H1 (cell line): ENCODE data around the gene PARG. TPM values are rescaled to one million over a fixed set of nuclear protein-coding genes. Genes with fewer than 3 reads are reported as not detected.

Experiments used
- BACH1 ChIP-seq: IDR thresholded peaks from 2 replicates; pipeline ENCODE4 v1.6.1; 2012; ENCODE audit warnings: low read length, improper control_type of control experiment
- BRCA1 ChIP-seq: IDR thresholded peaks from 2 replicates; pipeline ENCODE4 v1.6.1; 2012; ENCODE audit warnings: low read depth, low read length, improper control_type of control experiment
- GABPA ChIP-seq: IDR thresholded peaks from 2 replicates; pipeline ENCODE4 v1.6.1; 2011; ENCODE audit warnings: mild to moderate bottlenecking, low read length, moderate library complexity, borderline replicate concordance; ENCODE audit not compliant: insufficient read depth
- HDAC6 ChIP-seq: IDR thresholded peaks from one replicate; pipeline ENCODE4 v1.7.1; 2012; ENCODE audit warnings: low read depth, mild to moderate bottlenecking, inconsistent platforms, low read length, moderate library complexity
- JUND ChIP-seq: IDR thresholded peaks from 2 replicates; pipeline ENCODE4 v1.6.1; 2011; ENCODE audit warnings: mild to moderate bottlenecking, improper control_type of control experiment, low read length
- POLR2A ChIP-seq, 2 experiments: IDR thresholded peaks; 1 replicate in 1 of 2; 2 replicates in 1 of 2; pipeline ENCODE4 v1.6.1; 2011; ENCODE audit warnings: low read depth in 2 of 2, low read length in 2 of 2, mild to moderate bottlenecking in 2 of 2; ENCODE audit errors: control extremely low read depth in 1 of 2
- SIX5 ChIP-seq: IDR thresholded peaks from 2 replicates; pipeline ENCODE4 v1.6.1; 2011; ENCODE audit warnings: mild to moderate bottlenecking, low read depth, low read length
- TAF7 ChIP-seq: optimal IDR thresholded peaks from 2 replicates; pipeline ENCODE3; 2011; ENCODE audit warnings: low read depth, mild to moderate bottlenecking, inconsistent platforms, low read length, moderate library complexity, borderline replicate concordance
- polyA plus RNA-seq, 7 experiments: library from polyadenylated mRNA; depleted of rRNA in 3 of 7; stranded (reverse) in 5 of 7; unstranded in 2 of 7; fragments of >200 nt in 5 of 7; fragments of 200-250 nt in 2 of 7; gene quantifications; 1 replicate in 5 of 7; 2 replicates in 1 of 7; 4 replicates in 1 of 7; pipeline versions ENCODE4 v1.2.1 to v1.2.3, GENCODE V29; 2011 to 2013; ENCODE audit warnings: missing spikeins in 2 of 7, mixed read lengths in 2 of 7
- total RNA-seq: library from RNA; stranded (reverse); fragmentation: NEBNext Ultra II Directional; extraction: Animal tissue kit (Norgen Biotek cat#: 25700); gene quantifications from 2 replicates; pipeline ENCODE4 v1.2.1, GENCODE V29; 2021
- TF ChIP-seq, protein P1 (sequence below): fragments of 300-600 bp; sonication (generic); IDR thresholded peaks from 2 replicates; pipeline ENCODE4 v1.7.1; 2012; ENCODE audit warnings: low read length, moderate library complexity, mild to moderate bottlenecking, inconsistent platforms; ENCODE audit not compliant: insufficient replicate concordance

The PARG gene
- total and polyA plus RNA-seq, 2 of the 8 experiments (the other 6 are each of a cell fraction or from before 2014, with no cell fraction given): 13.3 to 56.2 TPM

DNA sequence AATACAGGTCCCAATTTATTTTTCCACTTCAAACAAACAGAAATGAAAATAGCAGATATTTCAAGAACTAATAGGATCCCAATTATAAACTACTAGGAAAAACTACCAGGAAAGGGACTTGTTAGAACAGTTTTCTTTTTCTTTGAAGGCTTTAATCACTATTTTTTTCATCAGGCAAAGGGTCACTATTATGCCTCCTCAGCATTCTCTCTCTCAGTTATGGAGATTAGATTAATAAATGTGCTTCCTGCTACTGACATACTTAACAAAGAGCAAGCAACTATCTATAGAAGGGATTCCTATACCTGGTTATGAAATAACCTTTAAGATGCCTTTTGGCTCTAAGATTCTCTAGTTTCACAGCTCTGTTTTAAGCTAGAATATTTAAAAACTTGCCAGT, 108.7 kb downstream of the PARG start (continued):
- TF ChIP-seq, protein P1, sequence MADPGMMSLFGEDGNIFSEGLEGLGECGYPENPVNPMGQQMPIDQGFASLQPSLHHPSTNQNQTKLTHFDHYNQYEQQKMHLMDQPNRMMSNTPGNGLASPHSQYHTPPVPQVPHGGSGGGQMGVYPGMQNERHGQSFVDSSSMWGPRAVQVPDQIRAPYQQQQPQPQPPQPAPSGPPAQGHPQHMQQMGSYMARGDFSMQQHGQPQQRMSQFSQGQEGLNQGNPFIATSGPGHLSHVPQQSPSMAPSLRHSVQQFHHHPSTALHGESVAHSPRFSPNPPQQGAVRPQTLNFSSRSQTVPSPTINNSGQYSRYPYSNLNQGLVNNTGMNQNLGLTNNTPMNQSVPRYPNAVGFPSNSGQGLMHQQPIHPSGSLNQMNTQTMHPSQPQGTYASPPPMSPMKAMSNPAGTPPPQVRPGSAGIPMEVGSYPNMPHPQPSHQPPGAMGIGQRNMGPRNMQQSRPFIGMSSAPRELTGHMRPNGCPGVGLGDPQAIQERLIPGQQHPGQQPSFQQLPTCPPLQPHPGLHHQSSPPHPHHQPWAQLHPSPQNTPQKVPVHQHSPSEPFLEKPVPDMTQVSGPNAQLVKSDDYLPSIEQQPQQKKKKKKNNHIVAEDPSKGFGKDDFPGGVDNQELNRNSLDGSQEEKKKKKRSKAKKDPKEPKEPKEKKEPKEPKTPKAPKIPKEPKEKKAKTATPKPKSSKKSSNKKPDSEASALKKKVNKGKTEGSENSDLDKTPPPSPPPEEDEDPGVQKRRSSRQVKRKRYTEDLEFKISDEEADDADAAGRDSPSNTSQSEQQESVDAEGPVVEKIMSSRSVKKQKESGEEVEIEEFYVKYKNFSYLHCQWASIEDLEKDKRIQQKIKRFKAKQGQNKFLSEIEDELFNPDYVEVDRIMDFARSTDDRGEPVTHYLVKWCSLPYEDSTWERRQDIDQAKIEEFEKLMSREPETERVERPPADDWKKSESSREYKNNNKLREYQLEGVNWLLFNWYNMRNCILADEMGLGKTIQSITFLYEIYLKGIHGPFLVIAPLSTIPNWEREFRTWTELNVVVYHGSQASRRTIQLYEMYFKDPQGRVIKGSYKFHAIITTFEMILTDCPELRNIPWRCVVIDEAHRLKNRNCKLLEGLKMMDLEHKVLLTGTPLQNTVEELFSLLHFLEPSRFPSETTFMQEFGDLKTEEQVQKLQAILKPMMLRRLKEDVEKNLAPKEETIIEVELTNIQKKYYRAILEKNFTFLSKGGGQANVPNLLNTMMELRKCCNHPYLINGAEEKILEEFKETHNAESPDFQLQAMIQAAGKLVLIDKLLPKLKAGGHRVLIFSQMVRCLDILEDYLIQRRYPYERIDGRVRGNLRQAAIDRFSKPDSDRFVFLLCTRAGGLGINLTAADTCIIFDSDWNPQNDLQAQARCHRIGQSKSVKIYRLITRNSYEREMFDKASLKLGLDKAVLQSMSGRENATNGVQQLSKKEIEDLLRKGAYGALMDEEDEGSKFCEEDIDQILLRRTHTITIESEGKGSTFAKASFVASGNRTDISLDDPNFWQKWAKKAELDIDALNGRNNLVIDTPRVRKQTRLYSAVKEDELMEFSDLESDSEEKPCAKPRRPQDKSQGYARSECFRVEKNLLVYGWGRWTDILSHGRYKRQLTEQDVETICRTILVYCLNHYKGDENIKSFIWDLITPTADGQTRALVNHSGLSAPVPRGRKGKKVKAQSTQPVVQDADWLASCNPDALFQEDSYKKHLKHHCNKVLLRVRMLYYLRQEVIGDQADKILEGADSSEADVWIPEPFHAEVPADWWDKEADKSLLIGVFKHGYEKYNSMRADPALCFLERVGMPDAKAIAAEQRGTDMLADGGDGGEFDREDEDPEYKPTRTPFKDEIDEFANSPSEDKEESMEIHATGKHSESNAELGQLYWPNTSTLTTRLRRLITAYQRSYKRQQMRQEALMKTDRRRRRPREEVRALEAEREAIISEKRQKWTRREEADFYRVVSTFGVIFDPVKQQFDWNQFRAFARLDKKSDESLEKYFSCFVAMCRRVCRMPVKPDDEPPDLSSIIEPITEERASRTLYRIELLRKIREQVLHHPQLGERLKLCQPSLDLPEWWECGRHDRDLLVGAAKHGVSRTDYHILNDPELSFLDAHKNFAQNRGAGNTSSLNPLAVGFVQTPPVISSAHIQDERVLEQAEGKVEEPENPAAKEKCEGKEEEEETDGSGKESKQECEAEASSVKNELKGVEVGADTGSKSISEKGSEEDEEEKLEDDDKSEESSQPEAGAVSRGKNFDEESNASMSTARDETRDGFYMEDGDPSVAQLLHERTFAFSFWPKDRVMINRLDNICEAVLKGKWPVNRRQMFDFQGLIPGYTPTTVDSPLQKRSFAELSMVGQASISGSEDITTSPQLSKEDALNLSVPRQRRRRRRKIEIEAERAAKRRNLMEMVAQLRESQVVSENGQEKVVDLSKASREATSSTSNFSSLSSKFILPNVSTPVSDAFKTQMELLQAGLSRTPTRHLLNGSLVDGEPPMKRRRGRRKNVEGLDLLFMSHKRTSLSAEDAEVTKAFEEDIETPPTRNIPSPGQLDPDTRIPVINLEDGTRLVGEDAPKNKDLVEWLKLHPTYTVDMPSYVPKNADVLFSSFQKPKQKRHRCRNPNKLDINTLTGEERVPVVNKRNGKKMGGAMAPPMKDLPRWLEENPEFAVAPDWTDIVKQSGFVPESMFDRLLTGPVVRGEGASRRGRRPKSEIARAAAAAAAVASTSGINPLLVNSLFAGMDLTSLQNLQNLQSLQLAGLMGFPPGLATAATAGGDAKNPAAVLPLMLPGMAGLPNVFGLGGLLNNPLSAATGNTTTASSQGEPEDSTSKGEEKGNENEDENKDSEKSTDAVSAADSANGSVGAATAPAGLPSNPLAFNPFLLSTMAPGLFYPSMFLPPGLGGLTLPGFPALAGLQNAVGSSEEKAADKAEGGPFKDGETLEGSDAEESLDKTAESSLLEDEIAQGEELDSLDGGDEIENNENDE: no peak
- TF ChIP-seq SIX5 (no peak), JUND (no peak), HDAC6 (no peak), GABPA (no peak), BRCA1 (no peak), POLR2A (IDR thresholded peaks at IDR 0.05; ENCODE audit: control extremely low read depth in 1 of 2, low read depth in 2 of 2, low read length in 2 of 2) (no peak), TAF7 (no peak), BACH1 (no peak)
